ENCODE results near the gene SPECC1. TPM values are rescaled to one million over a fixed set of nuclear protein-coding genes. Genes with fewer than 3 reads are reported as not detected.
"Not testable (repeated sequence)": the region's sequence is repeated elsewhere in the genome, so short reads cannot be mapped to it uniquely, and the experiment has no call there.

SPECC1 gene
- total RNA-seq, 1 donor from 2014 or later = 10.1 TPM

- intact Hi-C loops (cut with DNase I) = no loop called here
- no peak for DNase-seq (ENCODE audit: low spot score)
Observed at GRCh38 chr17:20087538-20088250, 78.5 kb downstream of the SPECC1 start.

- intact Hi-C loops (cut with DNase I) = loop anchor here (5.0 kb wide), 1 partner anchor 83 kb away; the partner anchor contains the start of gene SPECC1
- no peak for DNase-seq (ENCODE audit: low spot score)
Observed at GRCh38 chr17:20089756-20090547, 80.8 kb downstream of the SPECC1 start.

GRCh38 chr17:20091174-20092029, 82.2 kb downstream of the SPECC1 start:
- intact Hi-C loops (cut with DNase I) = loop anchor here (1.0 to 5.0 kb wide), 2 partner anchors 25 to 84 kb away; partner anchors contain the start of gene SPECC1
- DNase-seq (ENCODE audit: low spot score) = no peak

GRCh38 chr17:20092261-20092867, 83.2 kb downstream of the SPECC1 start:
- DNase-seq (ENCODE audit: low spot score) = no peak
- intact Hi-C loops (cut with DNase I) = loop anchor here (5.0 kb wide), 1 partner anchor 85 kb away; the partner anchor contains the start of gene SPECC1

GRCh38 chr17:20092973-20093626, 83.9 kb downstream of the SPECC1 start:
- intact Hi-C loops (cut with DNase I) = loop anchor here (5.0 kb wide), 1 partner anchor 86 kb away; the partner anchor contains the start of gene SPECC1

GRCh38 chr17:20094777-20095176, 85.6 kb downstream of the SPECC1 start:
- no peak for DNase-seq (ENCODE audit: low spot score)
- intact Hi-C loops (cut with DNase I) = loop anchor here (5.0 kb wide), 1 partner anchor 87 kb away; the partner anchor contains the start of gene SPECC1

More at GRCh38 chr17:20092973-20093626, 83.9 kb downstream of the SPECC1 start:
- DNase-seq (ENCODE audit: low spot score) = no peak

GRCh38 chr17:20095336-20096080, 86.3 kb downstream of the SPECC1 start:
- DNase-seq (ENCODE audit: low spot score) = peak; percentile 82
- intact Hi-C loops (cut with DNase I) = no loop called here

- intact Hi-C loops (cut with DNase I) = no loop called here
- DNase-seq (ENCODE audit: low spot score) = no peak
Observed at GRCh38 chr17:20096430-20096829, 87.3 kb downstream of the SPECC1 start.

GRCh38 chr17:20097330-20097729, 88.2 kb downstream of the SPECC1 start:
- DNase-seq (ENCODE audit: low spot score) = no peak
- intact Hi-C loops (cut with DNase I) = no loop called here

- intact Hi-C loops (cut with DNase I) = no loop called here
- DNase-seq (ENCODE audit: low spot score) = no peak
Observed at GRCh38 chr17:20098314-20098713, 89.2 kb downstream of the SPECC1 start.

GRCh38 chr17:20100806-20101205, 91.6 kb downstream of the SPECC1 start:
- intact Hi-C loops (cut with DNase I); DNase-seq (ENCODE audit: low spot score): not testable (repeated sequence)

GRCh38 chr17:20103454-20104446, 94.6 kb downstream of the SPECC1 start:
- no peak for DNase-seq (ENCODE audit: low spot score)
- intact Hi-C loops (cut with DNase I) = no loop called here

- no peak for DNase-seq (ENCODE audit: low spot score)
- intact Hi-C loops (cut with DNase I) = no loop called here
Observed at GRCh38 chr17:20105539-20106280, 96.6 kb downstream of the SPECC1 start.

GRCh38 chr17:20106446-20106845, 97.3 kb downstream of the SPECC1 start:
- DNase-seq (ENCODE audit: low spot score); intact Hi-C loops (cut with DNase I): not testable (repeated sequence)

GRCh38 chr17:20109076-20109475, 99.9 kb downstream of the SPECC1 start:
- DNase-seq (ENCODE audit: low spot score) = no peak
- intact Hi-C loops (cut with DNase I) = no loop called here

GRCh38 chr17:20111538-20111937, 102.4 kb downstream of the SPECC1 start:
- intact Hi-C loops (cut with DNase I) = no loop called here
- no peak for DNase-seq (ENCODE audit: low spot score)

All from cardiac septum (tissue), 1 donor.